DLD1 (cell line): ENCODE data around the gene RANBP3.

ENCODE experiments used
- in situ Hi-C: cut with HindIII; loops from 2 replicates; pipeline ENCODE4 v1.10.0; 2017; ENCODE audit warnings: low sequenced_read_pairs

Gene RANBP3

DNA sequence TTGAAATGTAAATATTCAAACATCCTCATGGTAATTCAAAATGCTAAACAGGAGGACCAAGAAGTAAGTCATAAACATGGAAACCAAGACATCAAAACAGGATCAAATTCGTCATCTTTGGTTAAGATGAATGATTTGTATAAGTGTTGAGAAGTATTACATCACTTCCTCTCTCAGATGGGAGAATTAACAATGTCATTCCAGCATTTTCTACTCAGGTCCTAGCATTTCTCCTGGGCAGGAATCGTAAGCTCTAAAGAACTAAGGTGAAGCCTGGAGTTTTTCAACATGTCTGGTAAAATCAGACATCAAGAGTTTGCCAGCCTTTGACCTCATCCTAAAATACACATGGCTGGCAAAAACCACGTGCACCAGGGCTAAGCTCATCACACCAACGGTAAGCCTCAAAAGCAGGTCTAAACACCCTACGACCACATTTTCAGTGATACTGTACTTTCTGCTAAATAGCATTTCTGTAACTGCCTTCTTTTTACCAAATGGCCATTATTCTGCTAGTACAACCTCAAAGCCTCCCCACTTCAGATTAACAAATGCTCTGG, 24.8 kb downstream of the RANBP3 start:
- in situ Hi-C loops, result no loop called here

DNA sequence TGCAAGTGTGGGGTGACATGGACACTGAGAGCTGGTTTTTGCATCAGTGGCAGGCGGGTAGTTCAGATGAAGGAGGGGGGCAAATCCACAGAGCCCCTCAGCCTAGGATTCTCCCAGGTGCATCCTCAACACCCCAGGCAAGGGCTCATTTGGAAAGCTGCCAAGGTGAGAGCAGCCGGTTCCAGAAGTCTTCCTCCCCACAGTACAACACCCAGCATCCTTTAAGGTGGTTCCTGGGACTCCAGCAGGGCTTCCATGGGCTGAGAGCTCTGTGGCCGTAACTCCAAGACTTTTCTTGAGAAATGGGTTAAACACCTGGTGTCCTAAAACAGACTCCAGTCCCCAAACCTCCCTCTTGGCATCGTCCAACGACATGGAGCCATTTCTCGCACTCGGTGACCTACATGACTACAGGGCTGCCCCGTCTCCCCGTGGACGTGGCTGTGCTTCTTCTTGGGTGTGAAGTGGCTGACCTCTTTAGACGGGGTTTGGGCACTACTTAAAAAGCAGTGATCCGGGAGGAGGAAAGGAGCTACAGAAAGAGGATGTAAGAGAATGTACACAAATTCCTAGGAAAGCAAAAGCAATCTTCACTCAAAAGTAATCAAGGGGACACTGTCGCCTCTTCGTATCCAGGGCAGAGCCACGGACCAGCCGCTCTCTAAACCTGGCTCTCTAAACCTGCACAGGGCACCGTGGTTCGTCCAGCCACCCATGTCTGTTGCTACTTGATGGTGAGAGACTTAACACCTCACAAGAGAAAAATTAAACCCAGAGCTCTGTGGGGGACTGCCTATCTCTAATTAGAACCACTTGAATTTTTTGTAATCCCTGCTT, 25.5 kb downstream of the RANBP3 start:
- in situ Hi-C loops, result no loop called here

DNA sequence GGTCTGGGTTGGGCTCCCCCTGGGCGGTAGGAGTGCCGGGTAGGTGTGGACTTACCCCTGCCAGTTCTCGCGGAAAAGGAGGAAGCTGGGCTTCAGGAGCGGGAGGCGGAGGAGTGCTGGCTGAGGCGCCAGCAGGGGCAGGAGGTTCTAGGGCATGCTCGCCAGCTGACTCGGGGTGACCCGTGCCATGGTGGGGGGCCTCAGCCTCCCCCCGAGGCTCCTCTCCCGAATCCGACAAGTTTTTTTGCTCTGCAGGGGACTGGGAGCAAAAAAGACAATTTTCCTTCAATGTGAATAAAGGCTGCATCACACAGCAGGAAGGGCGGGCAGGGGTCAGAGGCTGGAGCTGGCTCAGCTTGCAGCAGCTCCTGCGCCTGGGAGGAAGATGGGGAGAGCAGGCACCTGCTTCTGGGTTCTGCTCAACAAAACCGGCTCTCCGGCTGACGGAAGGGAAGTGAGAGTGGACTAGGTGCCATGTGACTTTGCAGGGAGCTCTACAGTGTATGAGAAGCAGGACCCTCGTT, 26.5 kb downstream of the RANBP3 start:
- in situ Hi-C loops, result no loop called here

DNA sequence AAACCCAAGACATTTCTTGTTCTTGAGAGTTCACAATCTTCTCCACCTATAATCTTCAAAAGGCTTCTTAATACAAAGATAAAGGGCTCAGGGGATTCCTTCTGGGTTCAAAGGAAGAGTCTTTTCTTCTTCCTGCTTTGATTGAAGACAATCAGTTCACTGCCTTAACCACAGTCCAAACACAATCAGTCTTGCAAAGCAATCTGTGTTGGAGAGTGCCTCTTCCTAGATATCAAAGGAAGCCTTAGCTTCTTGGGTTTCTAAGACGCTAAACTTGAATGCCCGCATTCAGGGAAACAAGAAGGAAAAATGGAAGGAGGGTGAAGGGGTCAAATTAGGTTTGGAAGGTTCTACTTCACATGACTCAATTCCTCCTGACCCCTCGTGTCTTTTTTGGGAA, 27.2 kb downstream of the RANBP3 start:
- in situ Hi-C loops, result no loop called here

DNA sequence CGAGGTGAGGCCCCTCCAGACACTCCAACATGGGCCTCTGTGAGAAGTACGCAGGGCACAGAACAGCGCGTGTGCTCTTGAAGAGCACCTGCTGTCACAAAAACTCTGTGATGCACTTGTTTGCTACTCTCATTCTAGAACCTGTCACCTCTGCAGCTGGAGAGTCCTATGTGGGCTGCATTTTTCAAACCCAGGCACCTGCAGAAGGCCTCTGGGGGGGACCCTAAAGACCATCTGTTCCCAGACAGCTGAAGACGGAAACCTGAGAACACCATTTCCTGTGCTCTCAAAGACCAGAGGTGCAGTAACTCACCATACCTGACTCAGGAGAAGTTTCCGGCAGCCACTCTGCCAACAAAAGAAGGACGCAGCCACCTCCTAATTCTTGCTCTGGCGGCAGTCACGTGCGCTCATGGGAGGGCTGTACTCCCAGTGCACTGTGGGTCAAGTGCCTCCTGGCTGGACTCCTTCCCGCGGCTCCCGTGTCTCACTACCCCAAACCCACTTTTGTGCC, 28.1 kb downstream of the RANBP3 start:
- in situ Hi-C loops, result no loop called here

DNA sequence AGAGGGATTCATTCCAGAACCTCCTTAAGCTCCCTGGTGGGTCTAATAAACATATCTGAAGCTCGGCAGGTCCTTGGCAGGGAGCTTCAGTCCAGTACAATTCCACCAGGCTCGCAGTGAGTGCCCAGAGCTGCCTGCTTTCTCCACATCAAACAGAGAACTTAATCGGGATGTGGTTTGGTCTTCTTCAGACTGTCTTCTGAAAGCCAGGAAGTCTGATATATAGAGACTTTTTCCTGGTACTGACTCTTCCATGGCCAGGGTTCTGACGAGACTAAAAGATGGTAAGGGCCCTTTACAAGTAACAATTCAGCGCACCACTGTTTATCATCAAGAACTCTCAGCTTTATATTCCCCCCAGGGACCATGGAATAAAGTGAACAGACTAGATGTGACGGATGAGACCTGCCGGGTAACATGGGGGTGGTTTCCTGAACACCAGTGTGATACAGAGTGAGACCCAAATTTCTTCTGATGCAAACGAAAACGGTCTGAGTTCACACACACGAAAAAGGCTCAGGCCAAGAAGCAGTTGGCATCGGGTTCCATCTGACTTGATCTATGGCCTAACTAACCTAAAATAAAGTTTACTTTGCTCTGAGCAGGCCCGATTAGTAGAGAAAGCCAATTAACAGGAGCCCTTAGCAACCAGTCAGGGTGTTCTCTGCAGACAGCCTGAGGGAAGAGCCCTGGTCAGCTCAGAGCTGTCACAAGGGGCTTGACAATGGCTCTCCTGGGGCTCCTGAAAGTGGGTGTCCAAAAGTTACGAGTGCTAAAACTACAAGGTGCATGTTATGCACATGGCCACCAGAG, 29.0 kb downstream of the RANBP3 start:
- in situ Hi-C loops, result no loop called here

DNA sequence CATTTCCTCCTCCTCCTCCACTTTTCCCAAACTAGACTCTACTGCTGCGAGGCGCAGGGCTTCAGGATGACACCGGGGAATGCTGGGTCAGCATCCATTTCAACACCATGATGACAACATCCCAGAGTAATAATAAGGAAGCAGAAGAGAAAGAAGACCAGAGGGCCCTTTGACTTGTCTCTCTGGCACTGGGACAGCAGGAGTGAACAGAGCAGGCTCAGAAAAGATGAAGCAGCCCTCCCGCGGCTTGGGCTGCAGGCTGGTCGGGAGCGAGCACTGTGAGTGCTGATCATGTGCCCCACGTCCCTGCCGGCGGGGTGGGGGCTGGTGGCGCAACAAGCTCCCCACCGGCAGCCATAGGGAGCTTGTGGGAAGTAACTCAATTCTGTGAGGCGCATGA, 30.5 kb downstream of the RANBP3 start:
- in situ Hi-C loops, result no loop called here

DNA sequence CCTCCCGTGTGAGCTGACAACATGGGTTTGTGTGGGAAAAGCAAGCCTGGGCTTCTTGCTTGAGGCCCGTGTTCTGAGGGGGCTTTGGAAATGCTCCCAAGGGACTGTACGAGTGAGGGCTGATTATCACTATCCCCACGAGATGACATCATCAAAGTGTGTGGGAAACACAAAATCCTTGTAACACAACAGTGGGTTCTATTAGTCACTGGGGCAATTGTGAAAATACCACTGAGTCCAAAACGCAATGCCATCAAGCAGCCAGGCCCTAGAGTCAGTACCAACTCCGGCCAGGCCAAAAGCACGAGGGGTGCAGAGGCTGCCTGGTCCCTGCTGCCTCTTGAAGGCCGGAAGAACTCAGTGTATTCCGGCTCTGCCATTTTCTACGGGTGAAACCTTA, 34.3 kb downstream of the RANBP3 start:
- in situ Hi-C loops, result no loop called here

DNA sequence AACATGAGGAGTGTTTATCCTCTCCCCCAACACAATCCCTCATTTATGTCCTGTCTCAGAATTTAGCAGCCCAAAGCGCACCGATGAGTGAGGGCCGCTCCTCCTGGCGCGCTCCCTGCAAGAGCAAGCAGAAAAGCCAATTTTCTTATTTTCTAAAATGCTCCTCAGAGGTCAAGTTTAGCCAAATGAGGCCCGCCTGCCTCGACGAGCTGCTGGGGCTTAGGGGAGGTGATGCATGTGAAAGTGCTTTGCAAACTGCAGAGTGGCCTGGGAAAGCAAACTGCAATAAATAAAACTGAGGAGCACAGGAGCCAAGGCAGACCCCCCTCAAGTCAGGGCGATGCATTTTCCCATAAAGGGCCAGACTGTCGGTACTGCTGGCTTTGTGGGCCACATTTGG, 34.9 kb downstream of the RANBP3 start:
- in situ Hi-C loops, result no loop called here

DNA sequence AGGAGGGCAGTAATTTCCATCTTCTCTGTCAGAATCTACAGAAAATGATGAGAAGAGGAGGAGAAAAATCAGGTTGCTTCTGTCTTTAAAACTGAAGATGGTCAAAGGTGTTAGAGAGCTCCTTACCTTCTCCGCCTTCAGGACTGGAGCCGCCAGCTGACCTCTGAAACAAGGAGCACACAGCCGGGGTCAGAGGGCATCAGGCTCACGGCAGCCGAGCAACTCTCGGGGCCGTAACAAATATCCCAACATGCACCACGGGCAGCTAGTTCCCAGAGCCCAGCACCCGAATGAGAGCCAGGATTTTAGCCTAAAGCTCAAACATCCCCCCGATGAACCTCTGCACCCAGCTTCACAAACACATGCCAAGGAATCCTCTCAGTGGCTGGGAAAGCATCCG, 36.3 kb downstream of the RANBP3 start:
- in situ Hi-C loops, result no loop called here

DNA sequence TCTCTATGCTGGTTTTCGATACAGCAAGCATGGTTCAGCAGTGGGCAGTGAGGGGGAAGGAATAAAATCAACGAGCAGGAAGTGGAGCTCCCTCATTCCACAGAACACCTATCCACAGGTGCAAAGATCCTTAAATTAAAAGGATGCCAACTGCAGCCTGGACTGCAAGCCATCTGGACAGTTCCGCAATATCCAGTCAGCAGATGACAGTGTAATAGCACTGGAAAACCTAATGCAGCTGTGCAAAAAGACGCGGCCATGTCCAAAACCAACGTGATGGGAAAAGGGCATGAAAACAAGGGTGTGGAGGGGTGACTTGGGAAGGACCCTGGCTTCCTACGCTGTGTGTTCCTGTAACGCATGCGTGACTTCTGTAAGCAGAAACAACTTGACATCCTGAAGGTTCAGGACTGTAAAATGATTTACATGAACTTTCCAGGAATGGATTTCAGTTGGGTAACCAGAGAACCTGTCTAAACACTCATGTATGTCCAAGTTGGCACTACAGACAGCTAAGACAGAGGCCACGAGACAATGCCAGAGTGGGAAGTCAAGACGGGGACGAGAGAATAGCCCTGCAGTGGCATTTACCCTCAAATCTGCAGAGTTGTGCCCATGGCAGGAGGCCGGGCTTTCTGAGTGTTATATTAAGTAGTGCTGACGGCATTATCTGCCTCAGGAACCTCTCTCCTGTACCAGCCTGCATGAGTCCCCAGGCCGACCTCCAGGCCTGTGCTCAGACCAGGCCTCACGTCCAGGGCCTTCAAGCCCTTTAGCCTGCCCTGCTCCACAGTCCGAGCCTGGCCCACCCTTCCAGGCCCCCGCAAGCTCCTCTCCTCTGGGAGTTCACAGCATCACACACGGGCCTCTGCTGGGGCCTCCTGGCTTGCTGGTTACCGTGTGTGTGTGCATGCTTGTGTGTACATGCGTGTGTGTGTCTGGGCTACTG, 37.4 kb downstream of the RANBP3 start:
- in situ Hi-C loops, result no loop called here

DNA sequence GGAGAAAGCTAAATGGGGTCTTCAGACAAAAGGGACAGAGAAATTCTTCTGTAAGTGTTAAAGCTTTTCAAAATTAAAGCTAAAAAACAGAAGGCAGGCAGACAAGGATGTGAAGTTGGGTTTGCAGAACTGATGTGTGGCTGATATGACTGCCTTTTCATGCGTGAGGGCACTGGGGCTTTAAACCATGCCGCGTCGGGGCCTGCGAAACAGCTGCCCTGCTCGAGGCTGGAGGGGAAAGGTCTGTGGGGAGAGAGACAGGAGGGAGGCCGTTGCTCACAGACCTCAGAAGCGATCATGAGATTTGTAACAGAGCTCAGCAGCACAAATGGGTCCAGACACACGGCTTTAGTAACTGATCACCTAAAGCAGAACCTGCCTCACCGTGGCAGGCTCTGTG, 40.4 kb downstream of the RANBP3 start:
- in situ Hi-C loops, result no loop called here

DNA sequence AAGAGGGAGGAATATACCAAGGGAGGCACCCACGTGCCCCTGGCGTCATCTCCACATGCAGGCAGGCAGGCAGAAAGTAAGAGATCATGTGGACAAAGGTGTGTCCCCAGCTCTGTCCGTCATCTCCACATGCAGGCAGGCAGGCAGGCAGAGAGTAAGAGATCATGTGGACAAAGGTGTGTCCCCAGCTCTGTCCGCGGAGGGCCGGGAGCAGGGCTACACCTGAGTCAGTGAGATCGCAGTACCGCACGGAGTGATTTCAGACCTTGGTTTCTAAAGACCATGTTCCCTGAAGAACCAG, 41.7 kb downstream of the RANBP3 start:
- in situ Hi-C loops, result no loop called here

DNA sequence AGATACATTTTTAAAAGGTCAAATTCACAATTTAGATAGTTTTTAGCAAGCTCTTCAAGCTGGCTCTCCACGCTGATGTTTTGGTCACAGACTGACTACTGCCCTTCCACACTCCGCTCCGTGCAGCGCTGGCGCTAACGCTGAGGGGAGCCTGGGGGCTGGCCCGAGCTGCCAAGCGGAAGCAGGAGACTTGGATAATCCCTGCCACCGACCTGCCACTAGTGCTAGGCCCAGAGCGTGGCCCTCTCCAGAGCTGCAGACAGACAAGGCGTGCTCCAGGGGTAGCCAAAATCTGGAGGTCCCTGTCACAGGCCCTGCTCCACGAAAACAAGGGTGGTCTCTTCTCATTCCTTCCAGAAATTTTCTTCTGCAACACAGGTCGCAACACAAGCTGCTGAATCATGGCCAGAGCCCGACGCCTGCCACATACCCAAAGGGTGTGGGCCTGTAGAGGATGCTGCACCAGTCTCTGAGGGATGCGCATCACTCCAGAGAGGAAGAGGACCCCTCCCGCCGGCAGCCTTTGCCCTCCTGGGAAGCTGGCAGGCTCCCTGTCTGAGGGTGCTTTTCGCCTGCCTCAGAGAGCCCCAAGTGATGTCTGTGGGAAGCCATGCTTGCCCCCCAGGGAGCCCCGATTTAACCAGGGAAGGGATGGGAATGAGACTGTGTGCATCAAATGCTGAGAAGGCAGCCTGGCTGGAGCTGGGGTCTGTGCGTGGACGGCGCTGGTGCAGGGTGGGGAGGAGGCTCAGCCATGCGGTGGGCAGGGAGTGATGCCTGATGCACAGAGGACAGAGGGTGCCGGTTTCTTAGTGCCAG, 42.3 kb downstream of the RANBP3 start:
- in situ Hi-C loops, result no loop called here

DNA sequence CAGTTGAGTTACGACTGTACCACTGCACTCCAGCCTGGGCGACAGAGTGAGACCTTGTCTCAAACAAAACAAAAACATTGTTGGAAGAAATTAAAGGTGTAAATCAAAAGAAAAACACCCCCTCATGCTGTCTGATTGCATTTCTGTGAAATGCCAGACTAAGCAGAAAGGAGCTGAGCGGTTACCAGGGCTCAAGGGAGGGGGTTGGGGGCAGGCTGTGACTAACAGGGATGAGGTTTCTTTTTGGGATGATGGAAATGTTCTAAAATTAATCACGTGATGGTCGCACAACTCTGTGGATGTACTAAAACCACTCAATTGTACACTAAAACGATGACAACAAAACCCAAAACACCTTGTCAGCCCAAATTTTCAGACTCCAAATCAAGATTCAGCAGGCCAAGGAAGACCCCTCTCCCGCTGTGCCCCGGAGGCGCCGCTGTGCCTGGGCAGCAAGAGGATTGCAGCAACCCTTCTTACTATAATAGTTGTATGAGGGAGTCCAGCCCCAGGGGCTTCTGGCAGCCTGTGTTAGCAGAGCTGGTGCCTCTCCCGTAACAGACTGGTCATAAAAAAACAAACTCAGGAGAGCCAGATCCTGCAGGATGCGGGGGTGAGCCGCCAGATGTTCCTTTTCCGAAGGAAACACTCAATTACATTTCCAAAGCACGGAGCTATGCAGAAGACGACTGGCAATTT, 43.0 kb downstream of the RANBP3 start:
- in situ Hi-C loops, result no loop called here

DNA sequence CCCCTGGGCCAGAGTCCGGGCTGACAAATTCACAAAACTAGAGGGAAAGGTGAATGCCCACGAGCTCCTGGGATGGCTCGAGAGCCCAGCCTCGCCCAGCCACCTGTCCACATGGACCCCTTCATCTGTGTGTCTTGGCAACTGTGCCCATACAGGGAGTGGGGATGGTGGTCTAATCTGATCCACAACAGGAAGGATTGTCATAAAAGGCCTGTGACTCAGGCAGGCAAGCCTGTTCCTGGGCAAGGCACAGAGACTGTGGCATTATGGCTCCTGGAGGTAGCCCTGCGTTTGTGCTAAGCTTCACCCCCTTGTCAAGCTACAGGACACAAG, 43.9 kb downstream of the RANBP3 start:
- in situ Hi-C loops, result no loop called here

DNA sequence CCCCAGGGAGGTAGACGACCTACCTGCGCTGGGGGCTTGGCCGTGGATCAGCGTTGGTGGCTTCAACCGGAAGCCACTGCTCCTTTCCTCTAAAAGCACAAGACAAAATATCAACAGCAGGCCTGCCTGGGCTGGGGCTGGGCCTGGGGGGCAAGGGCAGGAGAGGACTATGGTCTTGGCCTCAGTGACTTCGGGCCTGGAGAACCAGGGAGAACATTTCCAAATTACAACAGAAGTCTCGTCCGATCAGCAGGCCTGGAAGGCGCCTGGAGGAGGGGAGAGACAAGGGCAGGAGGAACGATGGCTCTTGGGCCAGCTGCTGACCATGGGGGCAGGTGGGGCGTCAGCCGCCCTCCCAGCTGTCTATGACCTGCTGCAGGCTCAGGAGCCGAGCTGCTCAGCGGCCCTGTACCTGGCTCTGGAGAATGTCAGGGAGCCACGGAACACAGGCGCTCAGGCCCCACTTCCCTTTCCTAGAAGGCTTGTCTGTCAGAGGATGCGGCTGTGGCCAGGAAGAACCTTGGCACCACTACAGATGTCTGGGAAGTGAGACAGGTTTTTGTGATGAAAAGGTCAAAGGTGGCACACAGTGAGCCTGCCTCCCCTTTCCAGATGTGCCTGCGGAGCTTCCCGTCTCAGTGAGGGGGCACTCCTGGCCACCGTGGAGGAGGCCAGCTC, 44.4 kb downstream of the RANBP3 start:
- in situ Hi-C loops, result no loop called here

DNA sequence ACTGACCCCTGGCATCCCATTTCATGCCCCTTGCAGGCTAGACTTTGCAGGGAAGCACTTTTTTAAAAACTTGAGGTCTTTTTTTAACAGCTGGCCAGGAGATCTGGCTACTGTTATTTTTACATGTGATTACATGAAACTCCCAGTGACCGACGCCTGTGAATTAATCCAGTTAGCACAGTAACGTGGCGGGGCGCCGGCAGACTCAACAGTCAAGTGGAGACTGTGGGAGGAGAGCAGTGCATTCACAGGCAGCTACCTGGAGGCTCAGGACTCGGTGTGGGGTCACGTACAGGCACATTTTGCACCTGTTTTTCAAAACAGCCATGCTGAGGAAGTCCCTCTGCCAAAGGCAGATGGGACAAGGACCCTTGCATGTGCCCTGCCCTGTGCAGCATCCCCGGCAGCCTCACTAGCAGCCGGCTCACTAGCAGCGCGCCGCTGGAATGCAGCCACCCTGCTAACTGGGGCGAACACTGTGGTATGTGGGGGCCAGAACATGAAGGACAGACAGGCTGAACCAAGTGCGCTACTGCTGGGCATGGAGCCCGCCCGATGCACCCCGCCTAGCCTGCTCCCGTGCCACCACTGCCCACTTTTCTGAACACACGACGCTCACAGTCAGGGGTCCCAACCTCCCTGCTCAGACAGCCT, 45.2 kb downstream of the RANBP3 start:
- in situ Hi-C loops, result no loop called here
